Neural cell (in vitro differentiated cells): Measurements from ENCODE around the gene HEG1. TPM values are rescaled to one million over a fixed set of nuclear protein-coding genes. Genes with fewer than 3 reads are reported as not detected.

Experiments
- H2AFZ ChIP-seq: fragments of 200-600, 300-800 bp; sonication (generic), shearing (Covaris generic); 2 replicates; pipeline ENCODE4 v1.6.0; 2014; ENCODE audit warnings: low read depth, mild to moderate bottlenecking, antibody characterized with exemption, low read length, moderate library complexity
- H3F3A ChIP-seq: fragments of 200-600 bp; shearing (Covaris generic); 2 replicates; pipeline ENCODE4 v1.6.1; 2016; ENCODE audit warnings: mild to moderate bottlenecking, moderate library complexity, mixed read lengths, antibody characterized with exemption, low read length; ENCODE audit not compliant: insufficient read depth, poor library complexity, severe bottlenecking
- H3K27ac ChIP-seq: fragments of 200-600, 300-800 bp; sonication (generic), shearing (Covaris generic); 2 replicates; pipeline ENCODE4 v1.5.1; 2014; ENCODE audit warnings: mild to moderate bottlenecking, low read length, moderate library complexity
- H3K27me3 ChIP-seq: fragments of 300-800, 200-600 bp; sonication (generic), shearing (Covaris generic); 2 replicates; pipeline ENCODE4 v1.6.0; 2014; ENCODE audit warnings: mild to moderate bottlenecking, low read depth, low read length, moderate library complexity; ENCODE audit not compliant: insufficient read depth
- H3K36me3 ChIP-seq: fragments of 300-800, 200-600 bp; sonication (generic), shearing (Covaris generic); 2 replicates; pipeline ENCODE4 v1.5.1; 2014; ENCODE audit warnings: mild to moderate bottlenecking, antibody characterized with exemption, low read length, moderate library complexity; ENCODE audit not compliant: insufficient read depth
- H3K4me2 ChIP-seq: fragments of 300-800, 200-600 bp; sonication (generic), shearing (Covaris generic); 2 replicates; pipeline ENCODE4 v1.6.0; 2014; ENCODE audit warnings: mild to moderate bottlenecking, low read length
- H3K4me3 ChIP-seq: fragments of 300-800, 200-600 bp; sonication (generic), shearing (Covaris generic); 2 replicates; pipeline ENCODE4 v1.5.1; 2014; ENCODE audit warnings: mild to moderate bottlenecking, low read length, moderate library complexity
- H3K79me2 ChIP-seq: fragments of 200-600 bp; shearing (Covaris generic); replicated peaks from 2 replicates; pipeline ENCODE4 v1.6.0; 2014; ENCODE audit warnings: mild to moderate bottlenecking, low read length, moderate library complexity; ENCODE audit not compliant: insufficient read depth
- H3K9ac ChIP-seq: fragments of 300-800, 200-600 bp; sonication (generic), shearing (Covaris generic); 2 replicates; pipeline ENCODE4 v1.6.1; 2016; ENCODE audit warnings: mild to moderate bottlenecking, low read length, mixed read lengths
- H3K9me2 ChIP-seq: fragments of 200-600 bp; shearing (Covaris generic); 2 replicates; pipeline ENCODE4 v1.6.1; 2016; ENCODE audit warnings: mild to moderate bottlenecking, low read length, mixed read lengths; ENCODE audit not compliant: insufficient read depth
- H3K9me3 ChIP-seq: fragments of 200-600, 300-800 bp; sonication (generic), shearing (Covaris generic); 2 replicates; pipeline ENCODE4 v1.6.1; 2016; ENCODE audit warnings: mild to moderate bottlenecking, mixed run types, low read length, moderate library complexity, mixed read lengths
- H4K20me1 ChIP-seq: fragments of 200-600 bp; shearing (Covaris generic); 2 replicates; pipeline ENCODE4 v1.6.1; 2016; ENCODE audit warnings: mild to moderate bottlenecking, mixed run types; ENCODE audit not compliant: insufficient read depth
- CTCF ChIP-seq: fragments of 450-650 bp; IDR thresholded peaks from 2 replicates; pipeline ENCODE4 v1.5.1; 2014; ENCODE audit warnings: antibody characterized with exemption, mild to moderate bottlenecking, moderate library complexity; ENCODE audit not compliant: poor library complexity, severe bottlenecking
- EP300 ChIP-seq: fragments of 450-650 bp; conservative IDR thresholded peaks from 2 replicates; pipeline ENCODE4 v1.6.1; 2014; ENCODE audit warnings: antibody characterized with exemption, mild to moderate bottlenecking, moderate library complexity; ENCODE audit not compliant: poor library complexity, severe bottlenecking
- EZH2 ChIP-seq: fragments of 200-600, 300-800 bp; shearing (Covaris generic), sonication (generic); IDR thresholded peaks from 2 replicates; pipeline ENCODE4 v1.6.1; 2014; ENCODE audit warnings: antibody characterized with exemption, low read length, borderline replicate concordance, mild to moderate bottlenecking; ENCODE audit not compliant: insufficient read depth, poor library complexity, severe bottlenecking
- MXI1 ChIP-seq: fragments of 450-650 bp; conservative IDR thresholded peaks from 2 replicates; pipeline ENCODE4 v1.6.1; 2014; ENCODE audit warnings: antibody characterized with exemption, mild to moderate bottlenecking; ENCODE audit not compliant: poor library complexity, severe bottlenecking
- POLR2AphosphoS5 ChIP-seq: IDR thresholded peaks from 2 replicates; pipeline ENCODE4 v1.6.1; 2012
- RAD21 ChIP-seq: fragments of 450-650 bp; conservative IDR thresholded peaks from 2 replicates; pipeline ENCODE4 v1.6.1; 2014; ENCODE audit warnings: antibody characterized with exemption, mild to moderate bottlenecking, moderate library complexity
- SMC3 ChIP-seq: fragments of 450-650 bp; conservative IDR thresholded peaks from 2 replicates; pipeline ENCODE4 v1.6.1; 2014; ENCODE audit warnings: antibody characterized with exemption, mild to moderate bottlenecking, moderate library complexity; ENCODE audit not compliant: poor library complexity
- TAF1 ChIP-seq: IDR thresholded peaks from 2 replicates; pipeline ENCODE4 v1.6.1; 2012; ENCODE audit warnings: low read depth
- polyA plus RNA-seq: library from polyadenylated mRNA; depleted of rRNA; stranded (reverse); fragments of >200 nt; gene quantifications from 2 replicates; pipeline ENCODE4 v1.2.3, GENCODE V29; 2014
- TF ChIP-seq, protein P1 (sequence below): IDR thresholded peaks from 2 replicates; pipeline ENCODE4 v1.6.1; 2012; ENCODE audit warnings: borderline replicate concordance

Gene HEG1
- polyA plus RNA-seq, 1 donor from 2014 or later = 0.48 TPM

DNA sequence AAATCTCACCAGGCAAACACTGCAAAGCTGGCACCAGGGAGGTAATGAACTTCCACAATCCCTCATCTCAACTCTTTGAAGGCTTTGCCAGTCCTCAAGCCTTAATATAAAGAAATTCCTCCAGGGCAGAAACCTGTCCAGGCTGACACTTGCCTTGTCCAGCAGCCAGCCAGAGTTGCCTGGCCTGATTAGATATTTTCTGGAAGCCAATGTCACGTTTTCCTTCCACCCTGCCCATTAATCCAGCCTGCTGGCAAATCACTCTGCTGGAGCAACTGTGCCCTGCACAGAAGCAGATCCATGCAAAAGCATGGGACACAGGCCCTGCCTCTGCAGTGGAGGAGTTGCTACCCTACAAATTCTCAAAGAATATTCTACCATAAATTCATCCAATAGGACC, 56.5 kb downstream of the HEG1 start:
- Histone ChIP-seq H3K36me3 (no peaks in the 10 kb centered on the region), H3K4me2 (no peak overlapping the region), H3K79me2 (no peaks in the 10 kb centered on the region), H3K9ac (no peak overlapping the region), H2AFZ (no peak overlapping the region), H3K9me3 (no peaks in the 10 kb centered on the region), H3K4me3 (no peak overlapping the region), H3F3A (no peaks in the 10 kb centered on the region), H4K20me1 (no peaks in the 10 kb centered on the region), H3K9me2 (no peaks in the 10 kb centered on the region), H3K27ac (no peak overlapping the region), H3K27me3 (no peaks in the 10 kb centered on the region)
- TF ChIP-seq MXI1 (no peak), TAF1 (no peak), EZH2 (no peak), EP300 (no peak), CTCF (no peak)

DNA sequence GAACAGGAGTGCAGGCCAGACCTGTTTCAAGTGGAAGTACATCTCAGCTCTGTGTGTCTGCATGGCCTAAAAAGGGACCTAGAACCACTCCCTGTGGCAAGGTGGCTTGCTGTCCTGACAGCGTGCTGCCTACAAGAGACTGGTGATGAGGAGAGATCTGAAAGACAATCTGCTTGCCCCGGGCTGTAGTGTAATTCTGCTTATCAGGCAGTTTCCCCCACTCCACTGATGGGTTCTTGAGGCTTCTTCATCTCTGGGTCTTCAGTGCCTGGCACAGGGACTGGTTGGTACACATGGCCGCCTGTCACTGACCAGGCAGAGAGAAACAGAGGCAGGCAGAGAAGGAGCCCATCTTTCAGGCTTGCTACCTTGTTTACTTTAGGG, 57.6 kb downstream of the HEG1 start:
- H3K27me3 ChIP-seq = no peaks in the 10 kb centered on the region
- H3K36me3 ChIP-seq = no peaks in the 10 kb centered on the region
- H4K20me1 ChIP-seq = no peaks in the 10 kb centered on the region
- no peak overlapping the region for H2AFZ ChIP-seq
- H3K27ac ChIP-seq = no peak overlapping the region
- no peak overlapping the region for H3K4me2 ChIP-seq
- no peak overlapping the region for H3K4me3 ChIP-seq
- no peaks in the 10 kb centered on the region for H3F3A ChIP-seq
- no peaks in the 10 kb centered on the region for H3K9me3 ChIP-seq
- no peaks in the 10 kb centered on the region for H3K79me2 ChIP-seq
- TF ChIP-seq SMC3 = no peak
- no peak for TF ChIP-seq MXI1
- TF ChIP-seq EZH2 = no peak
- no peak for TF ChIP-seq EP300
- TF ChIP-seq POLR2AphosphoS5 = no peak
- TF ChIP-seq RAD21 = no peak
- TF ChIP-seq, protein P1, sequence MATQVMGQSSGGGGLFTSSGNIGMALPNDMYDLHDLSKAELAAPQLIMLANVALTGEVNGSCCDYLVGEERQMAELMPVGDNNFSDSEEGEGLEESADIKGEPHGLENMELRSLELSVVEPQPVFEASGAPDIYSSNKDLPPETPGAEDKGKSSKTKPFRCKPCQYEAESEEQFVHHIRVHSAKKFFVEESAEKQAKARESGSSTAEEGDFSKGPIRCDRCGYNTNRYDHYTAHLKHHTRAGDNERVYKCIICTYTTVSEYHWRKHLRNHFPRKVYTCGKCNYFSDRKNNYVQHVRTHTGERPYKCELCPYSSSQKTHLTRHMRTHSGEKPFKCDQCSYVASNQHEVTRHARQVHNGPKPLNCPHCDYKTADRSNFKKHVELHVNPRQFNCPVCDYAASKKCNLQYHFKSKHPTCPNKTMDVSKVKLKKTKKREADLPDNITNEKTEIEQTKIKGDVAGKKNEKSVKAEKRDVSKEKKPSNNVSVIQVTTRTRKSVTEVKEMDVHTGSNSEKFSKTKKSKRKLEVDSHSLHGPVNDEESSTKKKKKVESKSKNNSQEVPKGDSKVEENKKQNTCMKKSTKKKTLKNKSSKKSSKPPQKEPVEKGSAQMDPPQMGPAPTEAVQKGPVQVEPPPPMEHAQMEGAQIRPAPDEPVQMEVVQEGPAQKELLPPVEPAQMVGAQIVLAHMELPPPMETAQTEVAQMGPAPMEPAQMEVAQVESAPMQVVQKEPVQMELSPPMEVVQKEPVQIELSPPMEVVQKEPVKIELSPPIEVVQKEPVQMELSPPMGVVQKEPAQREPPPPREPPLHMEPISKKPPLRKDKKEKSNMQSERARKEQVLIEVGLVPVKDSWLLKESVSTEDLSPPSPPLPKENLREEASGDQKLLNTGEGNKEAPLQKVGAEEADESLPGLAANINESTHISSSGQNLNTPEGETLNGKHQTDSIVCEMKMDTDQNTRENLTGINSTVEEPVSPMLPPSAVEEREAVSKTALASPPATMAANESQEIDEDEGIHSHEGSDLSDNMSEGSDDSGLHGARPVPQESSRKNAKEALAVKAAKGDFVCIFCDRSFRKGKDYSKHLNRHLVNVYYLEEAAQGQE = no peak
- TF ChIP-seq CTCF = no peak
- TF ChIP-seq TAF1 = no peak
- no peak overlapping the region for H3K9ac ChIP-seq
- no peaks in the 10 kb centered on the region for H3K9me2 ChIP-seq
